Fibroblast of lung (primary cell): ENCODE data around the gene WASHC4. TPM values are rescaled to one million over a fixed set of nuclear protein-coding genes. Genes with fewer than 3 reads are reported as not detected.

Experiments used
- DNase-seq, 2 donors: peaks; one replicate each; pipeline versions ENCODE4 v3.0.0 to v3.0.0-alpha.2; 2010; ENCODE audit warnings: low read depth in 2 of 2
- H2AFZ ChIP-seq: 2 replicates; pipeline ENCODE4 v1.5.1; 2012; ENCODE audit warnings: low read length, control low read depth, inconsistent platforms
- H3K27ac ChIP-seq: 2 replicates; pipeline ENCODE4 v1.5.1; 2011; ENCODE audit warnings: low read length, control low read depth; ENCODE audit not compliant: insufficient read depth
- H3K27me3 ChIP-seq: 2 replicates; pipeline ENCODE4 v1.5.1; 2011; ENCODE audit warnings: mild to moderate bottlenecking, low read length; ENCODE audit not compliant: control insufficient read depth, insufficient read depth
- H3K36me3 ChIP-seq: 2 replicates; pipeline ENCODE4 v1.5.1; 2011; ENCODE audit warnings: low read length; ENCODE audit not compliant: control insufficient read depth, insufficient read depth
- H3K4me1 ChIP-seq: 2 replicates; pipeline ENCODE4 v1.5.1; 2011; ENCODE audit warnings: low read length; ENCODE audit not compliant: control insufficient read depth, insufficient read depth; ENCODE audit errors: extremely low read depth
- H3K4me2 ChIP-seq: 2 replicates; pipeline ENCODE4 v1.5.1; 2011; ENCODE audit warnings: low read length, control low read depth; ENCODE audit not compliant: insufficient read depth; ENCODE audit errors: extremely low read depth
- H3K4me3 ChIP-seq, 4 experiments: fragments of 200-600 bp in 1 of 4; sonication (generic) in 1 of 4; replicated peaks in 1 of 4; 2 replicates each; pipeline ENCODE4 v1.5.1; 2011 to 2016; ENCODE audit warnings: low read length in 4 of 4, low read depth in 3 of 4, mild to moderate bottlenecking in 3 of 4, control low read depth in 2 of 4, inconsistent platforms in 1 of 4, mixed read lengths in 1 of 4; ENCODE audit not compliant: insufficient read depth in 1 of 4; ENCODE audit errors: control extremely low read depth in 1 of 4
- H3K79me2 ChIP-seq: 2 replicates; pipeline ENCODE4 v1.5.1; 2012; ENCODE audit warnings: mild to moderate bottlenecking, low read length, inconsistent platforms; ENCODE audit not compliant: control insufficient read depth, insufficient read depth
- H3K9ac ChIP-seq: 2 replicates; pipeline ENCODE4 v1.5.1; 2011; ENCODE audit warnings: mild to moderate bottlenecking, low read length, control low read depth; ENCODE audit not compliant: insufficient read depth
- H3K9me3 ChIP-seq: 2 replicates; pipeline ENCODE4 v1.5.1; 2012; ENCODE audit warnings: low read depth, low read length; ENCODE audit not compliant: control insufficient read depth, insufficient read depth
- H4K20me1 ChIP-seq: 2 replicates; pipeline ENCODE4 v1.5.1; 2011; ENCODE audit warnings: low read length; ENCODE audit not compliant: control insufficient read depth, insufficient read depth; ENCODE audit errors: extremely low read depth
- CTCF ChIP-seq, 2 donors: IDR thresholded peaks in 1 of 2; conservative IDR thresholded peaks in 1 of 2; 1 replicate in 1 of 2; 2 replicates in 1 of 2; pipeline ENCODE4 v1.5.1; 2011 to 2012; ENCODE audit warnings: low read length in 2 of 2, control low read depth in 1 of 2, inconsistent platforms in 1 of 2, low read depth in 1 of 2, mild to moderate bottlenecking in 1 of 2
- EZH2 ChIP-seq: IDR thresholded peaks from 2 replicates; pipeline ENCODE4 v1.5.1; 2012; ENCODE audit warnings: low read length, control low read depth, mild to moderate bottlenecking; ENCODE audit errors: missing control alignments
- polyA plus RNA-seq, 2 donors: library from polyadenylated mRNA; depleted of rRNA in 1 of 2; stranded (reverse) in 1 of 2; unstranded in 1 of 2; fragments of >200 nt; gene quantifications; 2 replicates each; pipeline ENCODE4 v1.2.1, GENCODE V29; 2011 to 2012; ENCODE audit warnings: missing spikeins in 1 of 2
- total RNA-seq: library from RNA; depleted of rRNA; stranded (reverse); fragments of >200 nt; gene quantifications from 2 replicates; pipeline ENCODE4 v1.2.1, GENCODE V29; 2014

The WASHC4 gene
- total and polyA plus RNA-seq, 2 donors (not counting 1 experiment from before 2014, with no cell fraction given), result 56.5 to 98.3 TPM

- no peaks in the 10 kb centered on the region for H4K20me1 ChIP-seq
- H3K9ac ChIP-seq, result no peak overlapping the region
- H3K27ac ChIP-seq, result no peak overlapping the region
- no peak overlapping the region for H3K4me2 ChIP-seq
- no peak overlapping the region for H2AFZ ChIP-seq
- no peaks in the 10 kb centered on the region for H3K9me3 ChIP-seq
- H3K4me1 ChIP-seq, result no peaks in the 10 kb centered on the region
- no peak for TF ChIP-seq CTCF (conservative IDR thresholded peaks at IDR 0.05 in 1 of 2, IDR thresholded peaks at IDR 0.05 in 1 of 2; ENCODE audit: low read depth in 1 of 2, low read length in 2 of 2)
- no peak for TF ChIP-seq EZH2
- no peaks in the 10 kb centered on the region for H3K36me3 ChIP-seq
- peak in 1 of 2 donors; percentile 5 for DNase-seq
- H3K79me2 ChIP-seq, result peaks cover 4% of the 10 kb centered on the region
- H3K4me3 ChIP-seq, result no peak overlapping the region
- no peaks in the 10 kb centered on the region for H3K27me3 ChIP-seq
These were observed 30.1 kb upstream of the WASHC4 start for GRCh38 chr12:105077435-105077834.

- no peak overlapping the region for H3K9ac ChIP-seq
- no peaks in the 10 kb centered on the region for H3K9me3 ChIP-seq
- no peak overlapping the region for H3K27ac ChIP-seq
- no peaks in the 10 kb centered on the region for H3K27me3 ChIP-seq
- H3K36me3 ChIP-seq, result no peaks in the 10 kb centered on the region
- no peak for TF ChIP-seq CTCF (conservative IDR thresholded peaks at IDR 0.05 in 1 of 2, IDR thresholded peaks at IDR 0.05 in 1 of 2; ENCODE audit: low read depth in 1 of 2, low read length in 2 of 2)
- no peak for TF ChIP-seq EZH2
- peaks cover 6% of the 10 kb centered on the region for H3K4me1 ChIP-seq
- DNase-seq, result no peak
- H3K79me2 ChIP-seq, result peaks cover 9% of the 10 kb centered on the region
- no peaks in the 10 kb centered on the region for H4K20me1 ChIP-seq
- no peak overlapping the region for H3K4me3 ChIP-seq
- no peak overlapping the region for H3K4me2 ChIP-seq
- H2AFZ ChIP-seq, result no peak overlapping the region
These were observed 28.6 kb upstream of the WASHC4 start for GRCh38 chr12:105078712-105079570.

- Histone ChIP-seq H3K27me3 (no peaks in the 10 kb centered on the region), H3K36me3 (no peaks in the 10 kb centered on the region), H3K4me3 (peak overlapping the region; percentile 80 to 98 (median 88)), H3K79me2 (peaks cover 9% of the 10 kb centered on the region), H3K9me3 (no peaks in the 10 kb centered on the region), H2AFZ (peak overlapping the region; percentile 16), H4K20me1 (no peaks in the 10 kb centered on the region), H3K4me2 (peak overlapping the region; percentile 95), H3K4me1 (peaks cover 6% of the 10 kb centered on the region), H3K9ac (peak overlapping the region; percentile 74), H3K27ac (peak overlapping the region; percentile 77)
- peak in 1 of 2 donors; percentile 17 for DNase-seq
- no peak for TF ChIP-seq EZH2
- TF ChIP-seq CTCF (conservative IDR thresholded peaks at IDR 0.05 in 1 of 2, IDR thresholded peaks at IDR 0.05 in 1 of 2; ENCODE audit: low read depth in 1 of 2, low read length in 2 of 2), result no peak
These were observed 24.5 kb upstream of the WASHC4 start for GRCh38 chr12:105083031-105083430.
